GM12864 (cell line): Measurements from ENCODE around the gene ZNF506.
"Not testable (repeated sequence)": the region's sequence is repeated elsewhere in the genome, so short reads cannot be mapped to it uniquely, and the experiment has no call there.

Experiments
- DNase-seq: peaks from one replicate; pipeline ENCODE4 v3.0.0-alpha.2; 2011; ENCODE audit warnings: low read depth
- H3K4me3 ChIP-seq: 2 replicates; pipeline ENCODE4 v1.5.1; 2011; ENCODE audit warnings: mild to moderate bottlenecking, low read depth, low read length, control low read depth
- CTCF ChIP-seq: IDR thresholded peaks from 2 replicates; pipeline ENCODE4 v1.5.1; 2011; ENCODE audit warnings: low read depth, mild to moderate bottlenecking, moderate library complexity, low read length, control low read depth, inconsistent platforms; ENCODE audit errors: missing control alignments

ZNF506 gene

GRCh38 chr19:19747357-19748220 lies 74.0 kb downstream of the ZNF506 start:
- no peak for TF ChIP-seq CTCF
- no peak for DNase-seq
- no peak overlapping the region for H3K4me3 ChIP-seq

- no peak overlapping the region for H3K4me3 ChIP-seq
- no peak for DNase-seq
- no peak for TF ChIP-seq CTCF
These were observed 75.0 kb downstream of the ZNF506 start for GRCh38 chr19:19746286-19747213.

- no peak for TF ChIP-seq CTCF
- DNase-seq, result no peak
- no peak overlapping the region for H3K4me3 ChIP-seq
These were observed 75.9 kb downstream of the ZNF506 start for GRCh38 chr19:19745496-19746285.

GRCh38 chr19:19744641-19745040 lies 76.9 kb downstream of the ZNF506 start:
- no peak for DNase-seq
- TF ChIP-seq CTCF, result no peak

GRCh38 chr19:19743921-19744320 lies 77.6 kb downstream of the ZNF506 start:
- DNase-seq, H3K4me3 ChIP-seq: not testable (repeated sequence)

More at GRCh38 chr19:19744641-19745040, 76.9 kb downstream of the ZNF506 start:
- H3K4me3 ChIP-seq, result no peak overlapping the region

GRCh38 chr19:19743176-19743575 lies 78.4 kb downstream of the ZNF506 start:
- DNase-seq, result no peak
- H3K4me3 ChIP-seq, result no peak overlapping the region
- no peak for TF ChIP-seq CTCF
